ENCODE measurements around the gene TFF3.

TFF3 gene

GRCh38 chr21:42305707-42306147, 9.5 kb downstream of the TFF3 start:
- no peak overlapping the region for H3K4me3 ChIP-seq (replicated peaks; ENCODE audit: low read depth, low read length)
- H3K36me3 ChIP-seq (ENCODE audit: control insufficient read depth, insufficient read depth, low read length): no peaks in the 10 kb centered on the region
- no peak for DNase-seq (ENCODE audit: extremely low read depth, insufficient read length)
- no peaks in the 10 kb centered on the region; the same call in none of the 2 replicates for H3K27me3 ChIP-seq (replicated peaks; ENCODE audit: control insufficient read depth, insufficient read depth, low read length)
- TF ChIP-seq CTCF (IDR thresholded peaks at IDR 0.05; ENCODE audit: insufficient read depth, low read length, poor library complexity, severe bottlenecking): no peak

GRCh38 chr21:42304556-42305454, 10.4 kb downstream of the TFF3 start:
- Histone ChIP-seq H3K36me3 (ENCODE audit: control insufficient read depth, insufficient read depth, low read length) (no peaks in the 10 kb centered on the region), H3K27me3 (replicated peaks; ENCODE audit: control insufficient read depth, insufficient read depth, low read length) (no peaks in the 10 kb centered on the region; the same call in none of the 2 replicates), H3K4me3 (replicated peaks; ENCODE audit: low read depth, low read length) (no peak overlapping the region)
- no peak for DNase-seq (ENCODE audit: extremely low read depth, insufficient read length)
- TF ChIP-seq CTCF (IDR thresholded peaks at IDR 0.05; ENCODE audit: insufficient read depth, low read length, poor library complexity, severe bottlenecking): no peak

DNA sequence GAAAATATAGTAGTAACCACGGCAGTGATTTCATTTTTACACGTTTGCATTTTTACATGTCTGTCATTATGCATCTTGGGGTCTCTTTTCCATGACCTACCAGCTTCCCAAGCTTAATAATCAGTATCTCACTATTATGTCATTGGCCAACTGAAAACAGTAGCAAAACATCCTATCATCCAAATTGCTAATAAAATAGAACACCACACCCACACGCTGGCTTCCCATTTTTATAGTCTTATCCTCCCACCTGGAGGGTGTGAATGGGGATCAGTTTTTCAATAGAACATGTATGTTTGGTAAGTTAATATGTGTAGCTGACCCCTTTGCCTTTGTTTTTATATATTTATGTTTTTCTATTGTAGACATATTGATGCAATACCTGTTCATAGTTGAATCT, 11.8 kb downstream of the TFF3 start:
- no peaks in the 10 kb centered on the region; the same call in none of the 2 replicates for H3K27me3 ChIP-seq (replicated peaks; ENCODE audit: control insufficient read depth, insufficient read depth, low read length)
- no peaks in the 10 kb centered on the region for H3K36me3 ChIP-seq (ENCODE audit: control insufficient read depth, insufficient read depth, low read length)
- TF ChIP-seq CTCF (IDR thresholded peaks at IDR 0.05; ENCODE audit: insufficient read depth, low read length, poor library complexity, severe bottlenecking): no peak
- no peak for DNase-seq (ENCODE audit: extremely low read depth, insufficient read length)
- H3K4me3 ChIP-seq (replicated peaks; ENCODE audit: low read depth, low read length): no peak overlapping the region

DNA sequence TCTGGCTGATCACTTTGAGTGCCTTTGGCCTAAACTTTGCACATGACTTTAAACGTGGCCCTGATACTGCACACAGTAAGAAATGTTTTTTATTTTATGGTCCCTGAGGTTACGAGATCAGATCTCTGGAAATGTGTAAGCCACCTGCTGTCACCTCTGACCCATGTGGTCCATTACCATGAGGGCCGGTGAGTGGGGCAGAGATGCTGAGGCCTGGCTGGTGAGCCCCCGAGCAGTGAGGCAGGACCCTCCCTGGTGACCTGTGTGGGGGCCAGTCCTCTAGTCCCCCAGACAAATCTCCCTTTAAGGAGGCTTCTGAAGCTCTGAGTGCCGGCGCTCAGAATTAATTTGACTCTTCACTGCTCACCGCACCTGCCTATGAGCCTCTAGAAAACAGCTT, 12.4 kb downstream of the TFF3 start:
- no peak for TF ChIP-seq CTCF (IDR thresholded peaks at IDR 0.05; ENCODE audit: insufficient read depth, low read length, poor library complexity, severe bottlenecking)
- Histone ChIP-seq H3K4me3 (replicated peaks; ENCODE audit: low read depth, low read length) (no peak overlapping the region), H3K27me3 (replicated peaks; ENCODE audit: control insufficient read depth, insufficient read depth, low read length) (no peaks in the 10 kb centered on the region; the same call in none of the 2 replicates), H3K36me3 (ENCODE audit: control insufficient read depth, insufficient read depth, low read length) (no peaks in the 10 kb centered on the region)
- no peak for DNase-seq (ENCODE audit: extremely low read depth, insufficient read length)

GRCh38 chr21:42302076-42302650, 13.0 kb downstream of the TFF3 start:
- H3K36me3 ChIP-seq (ENCODE audit: control insufficient read depth, insufficient read depth, low read length): no peaks in the 10 kb centered on the region
- H3K4me3 ChIP-seq (replicated peaks; ENCODE audit: low read depth, low read length): no peak overlapping the region
- no peaks in the 10 kb centered on the region; the same call in none of the 2 replicates for H3K27me3 ChIP-seq (replicated peaks; ENCODE audit: control insufficient read depth, insufficient read depth, low read length)
- no peak for TF ChIP-seq CTCF (IDR thresholded peaks at IDR 0.05; ENCODE audit: insufficient read depth, low read length, poor library complexity, severe bottlenecking)
- DNase-seq (ENCODE audit: extremely low read depth, insufficient read length): no peak

Data from GM06990 (cell line).